Stimulated activated CD4-positive, alpha-beta T cell treated with anti-CD3 and anti-CD28 coated beads, TNF-alpha, amount 100 ng/mL, for 1 hour (primary cell): ENCODE results near the gene COP1.
"Not testable (repeated sequence)": the region's sequence is repeated elsewhere in the genome, so short reads cannot be mapped to it uniquely, and the experiment has no call there.

Experiments
- DNase-seq, 3 donors: peaks; one replicate each; pipeline ENCODE4 v3.0.0-alpha.2; 2020; ENCODE audit warnings: low read depth in 3 of 3, low spot score in 1 of 3

The COP1 gene

DNA sequence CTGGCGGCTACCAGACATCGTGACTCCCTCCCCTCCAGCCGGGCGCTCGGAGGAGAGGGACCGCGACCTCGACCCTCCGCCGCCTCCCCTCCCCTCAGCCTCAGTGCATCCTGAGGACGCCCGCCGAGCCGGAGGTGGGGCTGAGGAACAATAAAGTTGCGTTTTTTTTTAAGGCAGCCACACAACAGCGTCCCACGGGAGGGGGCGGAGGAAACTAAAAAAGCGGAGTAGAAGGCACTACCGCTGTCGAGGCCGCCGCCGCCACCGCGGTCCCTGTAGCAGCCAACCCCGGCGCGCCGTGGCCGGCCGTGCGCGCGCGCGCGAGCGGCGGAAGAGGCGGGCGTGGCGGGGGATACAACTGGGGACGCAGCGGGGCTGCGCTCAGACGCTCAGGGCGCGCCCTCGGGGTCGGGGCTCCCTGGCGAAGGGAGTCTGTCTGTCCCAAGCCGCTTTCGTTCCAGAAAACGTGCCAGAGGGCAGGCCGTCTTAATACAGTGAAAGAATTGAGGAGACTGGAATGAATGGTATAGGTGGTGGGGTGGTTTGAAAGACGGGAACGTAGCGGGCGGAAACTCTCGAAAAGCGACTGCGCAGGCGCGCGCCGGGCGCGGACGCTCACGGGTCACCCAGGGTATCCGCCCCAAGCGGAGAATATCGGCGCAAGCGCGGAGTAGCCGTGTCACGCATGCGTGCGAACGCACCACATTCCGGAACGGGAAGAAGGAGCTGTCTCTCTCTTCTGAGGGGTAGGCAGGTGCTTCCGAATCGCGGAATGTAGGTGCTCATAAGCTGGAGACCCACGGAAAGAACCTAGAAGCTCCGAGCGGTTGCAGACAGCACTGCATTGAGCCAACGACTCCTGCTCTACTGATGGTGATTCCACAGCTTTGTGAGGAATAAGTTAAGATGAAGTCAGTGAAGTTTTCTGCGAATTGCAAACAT, at the start of gene COP1:
Gene COP1, minus strand, starts transcription at position 326 of the 942 bp plus-strand sequence. Its CDS starts 308 bp downstream, at position 18.
- peak; percentile 89 to 94 (median 92) for DNase-seq

DNA sequence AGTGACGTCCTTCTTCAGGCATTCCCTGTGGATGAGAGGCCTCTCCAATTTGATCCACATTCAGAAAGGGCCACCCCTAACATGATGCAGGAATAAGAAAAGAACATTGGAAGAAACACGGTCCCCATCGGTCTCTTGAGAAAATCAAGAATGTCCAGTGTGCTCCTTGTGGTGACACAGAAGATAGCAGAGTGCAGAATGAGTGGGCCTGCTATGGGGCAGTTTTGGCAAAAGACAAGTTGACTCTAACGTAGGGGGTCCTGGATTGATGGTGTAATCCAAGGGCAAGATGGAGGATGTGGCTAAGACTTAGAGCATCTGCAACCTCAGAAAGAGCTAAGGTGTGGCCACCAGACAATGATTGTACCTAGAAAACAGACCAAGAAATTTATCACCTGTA, 45.1 kb upstream of the COP1 start:
- no peak for DNase-seq

DNA sequence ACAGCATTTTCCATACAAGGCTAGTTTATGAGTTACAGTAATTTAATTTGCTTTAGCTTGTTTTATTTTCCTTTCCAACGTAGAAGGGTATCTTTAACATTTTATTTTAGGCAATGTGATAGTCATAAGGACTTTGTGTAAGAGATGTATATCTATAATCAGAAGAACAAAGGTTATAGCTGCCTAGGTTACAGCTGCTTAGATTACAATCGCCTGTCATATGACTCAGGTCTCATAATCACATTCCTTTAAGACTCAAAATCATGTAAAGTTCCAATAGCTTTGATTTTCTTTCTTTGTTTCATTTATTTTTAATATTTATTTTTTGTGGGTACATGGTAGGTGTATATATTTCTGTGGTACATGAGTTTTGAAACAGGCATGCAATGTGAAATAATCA, 37.8 kb upstream of the COP1 start:
- no peak for DNase-seq

GRCh38 chr1:176243746-176244145, 36.7 kb upstream of the COP1 start:
- DNase-seq, result no peak

DNA sequence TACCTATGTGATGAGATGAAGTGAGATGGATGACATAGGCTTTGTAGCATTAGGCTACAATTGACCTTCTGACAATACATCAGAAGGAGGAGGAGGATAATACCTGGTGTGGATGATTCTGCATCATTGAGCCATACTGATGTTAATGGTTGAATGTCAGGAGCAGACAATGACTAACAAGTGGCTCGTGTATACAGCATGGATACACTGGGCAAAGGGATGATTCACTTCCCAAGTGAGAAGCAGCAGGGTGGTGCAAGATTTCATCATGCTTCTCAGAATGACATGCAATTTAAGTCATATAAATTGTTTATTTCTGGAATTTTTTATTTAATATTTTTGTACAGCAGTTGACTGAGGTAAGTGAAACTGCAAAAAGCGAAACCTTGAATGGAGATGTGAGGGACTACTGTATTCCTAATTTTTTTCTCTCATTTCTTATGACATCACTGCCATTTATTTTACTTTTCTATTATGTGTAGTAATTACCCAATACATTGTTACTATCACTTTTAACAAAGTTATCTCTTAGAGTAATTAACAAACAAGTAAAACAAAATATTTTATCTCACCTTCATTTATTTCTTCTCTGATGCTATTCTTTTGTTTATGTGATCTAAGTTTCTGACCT, 34.4 kb upstream of the COP1 start:
- no peak for DNase-seq

DNA sequence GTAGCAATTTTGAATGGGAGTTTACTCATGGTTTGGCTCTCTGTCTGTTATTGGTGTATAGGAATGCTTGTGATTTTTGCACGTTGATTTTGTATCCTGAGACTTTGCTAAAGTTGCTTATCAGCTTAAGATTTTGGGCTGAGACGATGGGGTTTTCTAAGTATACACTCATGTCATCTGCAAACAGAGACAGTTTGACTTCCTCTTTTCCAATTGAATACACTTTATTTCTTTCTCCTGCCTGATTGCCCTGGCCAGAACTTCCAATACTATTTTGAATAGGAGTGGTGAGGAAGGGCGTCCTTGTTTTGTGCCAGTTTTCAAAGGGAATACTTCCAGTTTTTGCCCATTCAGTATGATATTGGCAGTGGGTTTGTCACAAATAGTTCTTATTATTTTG, 26.6 kb upstream of the COP1 start:
- not testable (repeated sequence) for DNase-seq

DNA sequence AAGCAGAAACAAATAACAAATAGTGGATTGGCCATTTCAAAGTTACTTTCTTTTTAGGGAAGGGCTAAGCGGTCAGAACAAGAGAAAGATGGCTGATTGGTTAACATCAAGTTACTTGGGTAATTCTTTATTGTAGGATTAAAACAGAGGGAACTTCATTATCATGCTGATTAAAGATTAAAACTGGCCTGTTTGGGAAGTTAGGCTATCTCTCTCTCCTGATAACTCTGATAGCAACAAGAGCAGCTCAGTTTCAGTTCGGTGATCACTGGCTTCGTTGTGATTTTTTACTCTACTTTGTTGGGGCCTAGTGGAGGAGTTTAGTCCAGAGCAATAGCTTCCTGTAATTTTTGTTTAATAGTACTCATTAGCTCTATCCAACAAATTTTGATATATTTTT, 20.5 kb upstream of the COP1 start:
- no peak for DNase-seq

DNA sequence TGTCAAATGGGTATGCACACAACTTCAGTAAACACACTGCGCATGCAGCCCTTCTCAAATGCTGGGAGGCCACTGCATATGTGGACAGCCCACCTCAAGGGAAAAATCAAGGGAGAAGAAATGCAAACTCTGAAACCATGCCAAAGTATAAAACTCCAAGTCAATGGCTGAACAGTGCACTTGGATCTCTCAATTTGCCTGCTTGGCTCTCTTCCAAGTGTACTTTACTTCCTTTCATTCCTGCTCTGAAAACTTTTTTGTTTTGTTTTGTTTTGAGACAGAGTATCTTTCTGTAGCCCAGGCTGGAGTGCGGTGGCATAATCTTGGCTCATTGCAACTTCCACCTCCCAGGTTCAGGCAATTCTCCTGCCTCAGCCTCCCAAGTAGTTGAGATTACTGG, 18.8 kb upstream of the COP1 start:
- DNase-seq, result no peak

DNA sequence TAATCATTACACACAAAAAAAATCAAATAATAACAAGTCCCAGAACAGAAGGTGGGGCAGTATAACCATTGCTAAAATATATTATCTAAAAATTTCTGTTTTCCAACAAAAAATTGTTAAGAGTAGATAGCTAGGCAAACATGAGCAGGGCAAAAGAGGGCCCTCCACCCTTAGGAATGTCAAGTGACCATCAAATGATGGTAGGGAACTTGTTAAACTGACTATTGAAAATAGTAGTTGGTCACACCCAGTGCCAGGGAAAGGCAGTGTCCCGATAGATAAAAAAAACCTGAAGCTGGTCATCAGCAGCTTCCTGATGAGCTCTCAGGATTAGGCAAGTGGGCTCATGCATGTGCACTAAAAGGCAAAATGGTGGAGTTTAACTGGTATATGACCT, 18.4 kb upstream of the COP1 start:
- no peak for DNase-seq

DNA sequence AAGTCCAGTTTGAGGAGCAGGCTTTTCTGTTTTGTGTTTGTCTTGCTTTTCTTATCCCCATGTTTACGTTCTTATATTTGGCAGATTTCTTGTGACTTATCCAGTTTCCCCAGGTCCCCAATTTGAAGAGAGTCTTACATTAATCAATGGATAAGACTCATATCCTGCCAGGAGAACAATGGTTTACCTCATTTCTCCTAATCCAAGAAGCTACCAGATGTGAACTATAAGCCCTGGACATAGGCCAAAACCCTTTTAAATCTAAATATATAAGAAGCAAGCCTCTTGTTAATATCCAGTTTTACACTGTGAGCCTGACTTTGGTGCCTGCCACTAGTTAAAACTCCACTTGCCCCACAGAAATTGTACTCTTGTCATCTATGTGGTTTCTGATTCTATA, 15.1 kb upstream of the COP1 start:
- DNase-seq, result no peak

DNA sequence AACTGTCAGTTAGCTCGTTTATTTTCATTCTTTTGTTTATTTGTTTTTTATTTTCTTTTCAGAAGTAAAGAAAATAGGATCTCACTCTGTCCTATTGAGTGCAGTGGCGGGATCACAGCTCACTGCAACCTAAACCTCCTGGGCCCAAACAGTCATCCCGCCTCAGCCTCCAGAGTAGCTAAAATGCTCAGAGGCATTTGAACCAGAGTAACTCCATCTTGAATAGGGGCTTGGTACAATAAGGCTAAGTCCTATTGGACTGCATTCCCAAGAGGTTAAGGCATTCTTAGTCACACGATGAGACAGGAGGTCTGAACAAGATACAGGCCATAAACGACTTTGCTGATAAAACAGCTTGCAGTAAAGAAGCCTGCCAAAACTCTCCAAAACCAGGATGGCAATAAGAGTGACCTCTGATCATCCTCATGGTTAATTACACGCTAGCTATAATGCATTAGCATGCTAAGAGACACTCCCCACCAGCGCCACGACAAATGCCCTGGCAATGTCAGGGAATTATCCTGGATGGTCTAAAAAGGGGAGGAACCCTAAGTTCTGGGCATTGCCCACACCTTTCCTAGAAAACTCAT, 13.1 kb upstream of the COP1 start:
- no peak for DNase-seq

- no peak for DNase-seq
Observed at GRCh38 chr1:176217461-176218099, 10.5 kb upstream of the COP1 start.

GRCh38 chr1:176216031-176216430, 8.9 kb upstream of the COP1 start:
- DNase-seq, result no peak

DNA sequence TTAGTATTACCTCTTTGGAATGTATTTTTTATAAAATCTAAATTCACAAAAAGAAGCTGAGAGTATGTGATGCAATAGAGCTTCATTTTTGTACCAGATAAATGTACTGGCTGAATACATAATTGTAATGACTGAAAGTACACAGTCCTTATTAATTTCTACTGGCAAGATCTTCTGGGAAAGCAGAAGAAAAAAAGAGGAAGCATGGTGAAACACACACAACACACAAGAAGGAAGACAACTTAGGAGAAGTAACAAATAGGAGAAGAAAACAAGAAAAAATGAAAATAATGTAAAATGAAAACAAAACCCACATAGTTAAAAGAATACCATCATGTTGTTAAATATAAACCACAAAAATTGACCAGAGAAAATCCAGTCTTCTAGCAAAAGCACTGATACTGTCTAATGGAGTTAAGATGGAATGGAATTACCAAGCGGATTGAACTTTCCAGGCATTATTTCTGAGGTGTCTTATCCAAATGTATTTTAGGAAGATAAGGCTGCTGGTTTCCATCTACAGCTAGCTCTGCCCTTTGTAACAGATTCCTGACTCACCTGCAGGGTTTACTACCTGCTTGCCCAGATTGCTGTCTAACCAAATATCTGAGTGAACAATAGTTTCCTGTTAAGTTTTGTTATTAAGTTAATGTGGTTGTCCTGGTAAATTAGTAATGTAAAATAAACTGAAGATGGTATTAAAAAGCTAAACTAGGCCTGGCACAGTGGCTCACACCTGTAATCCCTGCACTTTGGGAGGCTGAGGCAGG, 4.5 kb upstream of the COP1 start:
- DNase-seq, result no peak

GRCh38 chr1:176208034-176208433, 948 bp upstream of the COP1 start:
- no peak for DNase-seq

GRCh38 chr1:176206006-176206960, 803 bp downstream of the COP1 start:
- DNase-seq, result peak in 1 of 3 donors; percentile 19

- DNase-seq, result no peak
Observed at GRCh38 chr1:176205332-176205914, 1.7 kb downstream of the COP1 start.

DNA sequence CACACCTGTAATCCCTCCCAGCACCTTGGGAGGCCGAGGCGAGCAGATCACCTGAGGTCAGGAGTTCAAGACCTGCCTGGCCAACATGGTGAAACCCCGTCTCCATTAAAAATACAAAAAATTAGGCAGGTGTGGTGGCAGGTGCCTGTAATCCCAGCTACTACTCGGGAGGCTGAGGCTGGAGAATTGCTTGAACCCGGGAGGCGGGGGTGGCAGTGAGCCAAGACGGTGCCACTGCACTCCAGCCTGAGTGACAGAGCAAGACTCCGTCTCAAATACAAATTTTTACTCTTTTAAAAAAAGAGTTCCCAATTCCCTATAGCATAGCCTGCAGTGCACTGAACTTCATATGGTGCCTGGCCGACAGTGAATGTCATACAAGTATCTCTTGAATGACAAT, 2.4 kb downstream of the COP1 start:
- DNase-seq, result not testable (repeated sequence)

GRCh38 chr1:176203735-176204134, 3.4 kb downstream of the COP1 start:
- DNase-seq, result no peak
